ENCODE data around the gene ACO2.

DNA sequence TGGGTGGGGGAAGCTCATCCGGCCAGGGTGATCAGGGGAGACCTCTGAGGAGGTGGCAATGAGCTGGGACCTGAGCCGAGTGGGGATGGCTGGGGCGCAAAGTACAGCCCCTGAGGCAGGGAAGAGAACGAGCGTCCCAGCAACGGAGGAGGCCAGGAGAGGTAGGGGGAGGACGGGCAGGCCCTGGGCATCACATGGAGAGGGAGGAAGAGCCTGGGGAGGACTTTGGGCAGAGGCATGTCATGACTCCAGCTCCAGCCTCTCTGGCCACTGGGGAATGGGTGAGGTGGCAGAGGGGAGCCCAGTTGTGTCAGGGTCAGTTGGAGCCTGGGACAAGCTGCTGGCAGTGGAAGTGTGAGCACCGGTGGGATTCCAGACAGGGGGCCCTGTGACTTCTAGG lies 109.2 kb downstream of the ACO2 start:
- TF ChIP-seq CTCF (IDR thresholded peaks at IDR 0.05), result no peak
- TF ChIP-seq ZFX (IDR thresholded peaks at IDR 0.05; ENCODE audit: borderline replicate concordance), result no peak
